HepG2 (cell line): ENCODE measurements around the gene MTMR4. TPM values are rescaled to one million over a fixed set of nuclear protein-coding genes. Genes with fewer than 3 reads are reported as not detected.

Experiments
- ATAC-seq: fragments of 200-7000 bp; cut with Tn5 transposase; 3 replicates; pipeline ENCODE4 v1.9.1; 2020; ENCODE audit warnings: mild to moderate bottlenecking, moderate library complexity
- BruUV-seq: library from RNA; stranded (reverse); fragments of 400-500 nt; replicated peaks from 2 replicates; lab custom pipeline; 2021; lab: Mats Ljungman, UMichigan
- CTCF ChIA-PET: fragments of 300-600 bp; formaldehyde crosslinking; extraction: SDS; loops from one replicate; lab custom pipeline; 2021; ENCODE audit warnings: low total read pairs, inconsistent platforms, low intra/inter-chr PET ratio; lab: Yijun Ruan, JAX
- POLR2A ChIA-PET: fragments of 350-600 bp; sonication (Branson Sonifier 250); formaldehyde crosslinking; loops from one replicate; lab custom pipeline; 2020; ENCODE audit warnings: antibody characterized with exemption, inconsistent platforms; lab: Yijun Ruan, JAX
- DNase-seq: peaks from one replicate; pipeline ENCODE4 v3.0.0-alpha.2; 2015; ENCODE audit warnings: low spot score
- FAIRE-seq: peaks from 3 replicates; lab custom pipeline; 2011; peaks lifted over from hg19 to GRCh38; lab: Jason Lieb, UNC
- H2AFZ ChIP-seq: one replicate; pipeline ENCODE4 v1.6.1; 2011; ENCODE audit warnings: low read length, inconsistent platforms
- H3K27ac ChIP-seq: fragments of 300-600 bp; 3 replicates; pipeline ENCODE4 v1.8.0; 2011; ENCODE audit warnings: mixed run types, mild to moderate bottlenecking, mixed read lengths, low read length, inconsistent platforms; ENCODE audit not compliant: insufficient read depth; ENCODE audit errors: extremely low read length
- H3K27me3 ChIP-seq, 2 experiments: fragments of 200-600 bp in 1 of 2; 2 replicates in 1 of 2; 3 replicates in 1 of 2; pipeline versions ENCODE4 v1.6.0 to v1.8.0; 2011; ENCODE audit warnings: low read length in 2 of 2, mild to moderate bottlenecking in 2 of 2, moderate library complexity in 2 of 2, inconsistent platforms in 1 of 2; ENCODE audit not compliant: insufficient read depth in 2 of 2, control insufficient read depth in 1 of 2
- H3K36me3 ChIP-seq, 2 experiments: fragments of 200-600 bp in 1 of 2; replicated peaks in 1 of 2; 2 replicates in 1 of 2; 3 replicates in 1 of 2; pipeline versions ENCODE4 v1.5.1 to v1.8.0; 2011; ENCODE audit warnings: low read length in 2 of 2, inconsistent platforms in 1 of 2; ENCODE audit not compliant: insufficient read depth in 2 of 2, control insufficient read depth in 1 of 2
- H3K4me1 ChIP-seq: 2 replicates; pipeline ENCODE4 v1.5.1; 2012; ENCODE audit warnings: low read length, inconsistent platforms; ENCODE audit not compliant: insufficient read depth
- H3K4me2 ChIP-seq: 2 replicates; pipeline ENCODE4 v1.6.0; 2011; ENCODE audit warnings: low read depth, low read length, inconsistent platforms
- H3K4me3 ChIP-seq, 3 experiments: fragments of 200-600 bp in 1 of 3; sonication (generic), shearing (Covaris generic) in 1 of 3; replicated peaks in 1 of 3; 2 replicates each; pipeline ENCODE4 v1.5.1; 2011 to 2016; ENCODE audit warnings: low read length in 3 of 3, inconsistent platforms in 2 of 3, low read depth in 2 of 3, mild to moderate bottlenecking in 2 of 3, control low read depth in 1 of 3, mixed read lengths in 1 of 3; ENCODE audit not compliant: insufficient read depth in 1 of 3
- H3K79me2 ChIP-seq: one replicate; pipeline ENCODE4 v1.6.1; 2011; ENCODE audit warnings: low read length, inconsistent platforms; ENCODE audit not compliant: insufficient read depth
- H3K9ac ChIP-seq: 2 replicates; pipeline ENCODE4 v1.6.0; 2011; ENCODE audit warnings: mild to moderate bottlenecking, low read depth, low read length, inconsistent platforms; ENCODE audit not compliant: insufficient read depth
- H3K9me3 ChIP-seq: 2 replicates; pipeline ENCODE4 v1.5.1; 2012; ENCODE audit warnings: mild to moderate bottlenecking, low read length
- H4K20me1 ChIP-seq: 2 replicates; pipeline ENCODE4 v1.6.0; 2011; ENCODE audit warnings: inconsistent platforms, mild to moderate bottlenecking, low read length, moderate library complexity; ENCODE audit not compliant: insufficient read depth
- CEBPG ChIP-seq: IDR thresholded peaks from 2 replicates; pipeline ENCODE4 v1.6.1; 2016
- E2F5 ChIP-seq: sonication (generic); formaldehyde crosslinking; conservative IDR thresholded peaks from 2 replicates; pipeline ENCODE4 v1.4.0; 2020; ENCODE audit warnings: missing genetic modification reagents
- EP300 ChIP-seq, 3 experiments: sonication (generic) in 1 of 3; formaldehyde crosslinking in 1 of 3; IDR thresholded peaks; 2 replicates each; pipeline versions ENCODE4 v1.5.1 to v1.6.1; 2011 to 2020; ENCODE audit warnings: low read depth in 2 of 3, low read length in 2 of 3, borderline replicate concordance in 1 of 3, improper control_type of control experiment in 1 of 3, mild to moderate bottlenecking in 1 of 3, missing genetic modification reagents in 1 of 3, moderate library complexity in 1 of 3
- HIC2 ChIP-seq: sonication (generic); formaldehyde crosslinking; IDR thresholded peaks from 2 replicates; pipeline ENCODE4 v1.9.0; 2022; ENCODE audit warnings: low read depth, missing genetic modification reagents
- MXD1 ChIP-seq: sonication (generic); formaldehyde crosslinking; IDR thresholded peaks from 2 replicates; pipeline ENCODE4 v1.4.0; 2020; ENCODE audit warnings: mild to moderate bottlenecking, missing genetic modification reagents
- PCBP2 ChIP-seq: fragments of 200-400 bp; formaldehyde crosslinking; optimal IDR thresholded peaks from 2 replicates; pipeline ENCODE3; 2018; ENCODE audit warnings: low read length, low read depth; ENCODE audit not compliant: poor library complexity, severe bottlenecking
- POLR2AphosphoS5 ChIP-seq: IDR thresholded peaks from 2 replicates; pipeline ENCODE4 v1.6.1; 2012; ENCODE audit warnings: low read depth, low read length
- U2AF2 ChIP-seq: fragments of 200-400 bp; formaldehyde crosslinking; IDR thresholded peaks from 2 replicates; pipeline ENCODE4 v1.6.1; 2017; ENCODE audit warnings: low read depth, mild to moderate bottlenecking, low read length
- ZBTB33 ChIP-seq: sonication (generic); formaldehyde crosslinking; IDR thresholded peaks from 2 replicates; pipeline ENCODE4 v1.4.0; 2020; ENCODE audit warnings: missing genetic modification reagents
- ZMYM4 ChIP-seq: sonication (generic); formaldehyde crosslinking; IDR thresholded peaks from 2 replicates; pipeline ENCODE4 v1.8.1; 2023; ENCODE audit warnings: mild to moderate bottlenecking, missing genetic modification reagents
- ZNF883 ChIP-seq: sonication (generic); formaldehyde crosslinking; IDR thresholded peaks from 2 replicates; pipeline ENCODE4 v1.5.1; 2020; ENCODE audit warnings: mild to moderate bottlenecking, missing genetic modification reagents; ENCODE audit errors: not compliant biosample characterization
- WGBS: methylation state at CpG from one replicate; pipeline ENCODE4 v1.1.6; 2017; ENCODE audit warnings: low lambda C conversion rate; 5-methylcytosine and 5-hydroxymethylcytosine counted together
- in situ Hi-C: cut with HindIII; loops from 2 replicates; pipeline ENCODE4 v1.10.0; 2017; ENCODE audit warnings: low pct_unique_long_range_greater_than_20kb; ENCODE audit not compliant: extremely low pct_ligation_motif_present
- intact Hi-C: fragments of 100-400 bp; cut with micrococcal nuclease; formaldehyde crosslinking; loops from one replicate; pipeline ENCODE4 v1.10.0; 2022; ENCODE audit not compliant: unreplicated experiment
- polyA plus RNA-seq, 8 experiments: library from polyadenylated mRNA; depleted of rRNA in 3 of 8; stranded (reverse) in 7 of 8; unstranded in 1 of 8; fragments of >200 nt; fragmentation: Illumina TruSeq in 4 of 8; extraction: Trizol in 4 of 8; gene quantifications; 2 replicates each; pipeline versions ENCODE4 v1.2.1 to v1.2.3, GENCODE V29; 2011 to 2016; ENCODE audit warnings: low read depth in 4 of 8, missing spikeins in 1 of 8, mixed read lengths in 1 of 8; ENCODE audit not compliant: insufficient read depth in 1 of 8
- total RNA-seq, 5 experiments: library from RNA; depleted of rRNA; stranded (reverse); fragments of >200 nt; fragmentation: Illumina TruSeq; extraction: Trizol; gene quantifications; 2 replicates each; pipeline ENCODE4 v1.2.3, GENCODE V29; 2016; ENCODE audit warnings: low read depth in 1 of 5
- TF ChIP-seq, protein P1 (sequence below), 2 experiments: sonication (generic) in 1 of 2; formaldehyde crosslinking in 1 of 2; IDR thresholded peaks; 2 replicates each; pipeline versions ENCODE4 v1.5.1 to v1.6.1; 2011 to 2020; ENCODE audit warnings: borderline replicate concordance in 1 of 2, low read depth in 1 of 2, low read length in 1 of 2, mild to moderate bottlenecking in 1 of 2, missing genetic modification reagents in 1 of 2, moderate library complexity in 1 of 2

The MTMR4 gene
- total and polyA plus RNA-seq, 2 of the 13 experiments (the other 11 are each of a cell fraction or from before 2014, with no cell fraction given), result 62.5 to 65.1 TPM

DNA sequence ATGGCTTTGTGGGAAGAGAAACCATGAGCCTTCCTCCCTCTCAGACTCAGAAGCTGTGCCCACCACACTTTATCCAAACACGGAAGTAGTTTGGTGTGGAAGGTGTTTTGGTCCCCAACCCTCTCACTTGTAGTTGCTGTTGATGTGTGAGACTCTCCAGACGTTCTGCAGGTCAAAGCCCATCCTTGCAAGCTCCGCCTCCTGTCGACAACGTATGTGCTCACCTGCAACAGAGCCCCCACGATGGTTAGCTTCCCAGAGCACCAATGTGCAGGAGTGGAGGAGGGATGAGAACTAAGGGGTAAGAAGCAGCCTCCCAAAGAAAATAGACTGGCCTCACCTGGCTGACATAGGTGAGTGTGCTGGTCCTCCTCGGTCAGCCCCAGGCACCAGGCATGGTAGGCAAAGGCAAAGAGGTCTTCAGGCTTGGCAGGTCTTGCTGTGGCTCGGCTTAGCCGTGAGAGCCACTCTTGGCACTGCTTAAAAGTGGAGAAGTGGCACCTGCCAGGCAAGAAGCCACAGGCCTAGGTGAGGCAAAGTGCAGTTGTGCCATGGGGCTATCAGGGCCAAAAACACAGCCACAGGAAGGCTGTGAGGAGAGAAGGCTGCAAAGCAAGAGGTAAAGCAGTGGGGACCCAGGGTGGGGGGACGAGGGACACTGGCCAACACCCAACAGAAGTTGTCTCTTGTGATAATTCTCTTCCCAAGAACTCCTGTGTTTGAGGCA, 5.9 kb downstream of the MTMR4 start (continued):
- TF ChIP-seq, protein P1, sequence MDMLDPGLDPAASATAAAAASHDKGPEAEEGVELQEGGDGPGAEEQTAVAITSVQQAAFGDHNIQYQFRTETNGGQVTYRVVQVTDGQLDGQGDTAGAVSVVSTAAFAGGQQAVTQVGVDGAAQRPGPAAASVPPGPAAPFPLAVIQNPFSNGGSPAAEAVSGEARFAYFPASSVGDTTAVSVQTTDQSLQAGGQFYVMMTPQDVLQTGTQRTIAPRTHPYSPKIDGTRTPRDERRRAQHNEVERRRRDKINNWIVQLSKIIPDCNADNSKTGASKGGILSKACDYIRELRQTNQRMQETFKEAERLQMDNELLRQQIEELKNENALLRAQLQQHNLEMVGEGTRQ (IDR thresholded peaks at IDR 0.05; ENCODE audit: low read depth, low read length), result no peak
- TF ChIP-seq, protein P1 (CRISPR knock-in tag; IDR thresholded peaks at IDR 0.05; ENCODE audit: borderline replicate concordance), result no peak
- TF ChIP-seq PCBP2 (no peak), MXD1 (CRISPR knock-in tag) (no peak)
- TF ChIP-seq, all 625 proteins: peak for 0

DNA sequence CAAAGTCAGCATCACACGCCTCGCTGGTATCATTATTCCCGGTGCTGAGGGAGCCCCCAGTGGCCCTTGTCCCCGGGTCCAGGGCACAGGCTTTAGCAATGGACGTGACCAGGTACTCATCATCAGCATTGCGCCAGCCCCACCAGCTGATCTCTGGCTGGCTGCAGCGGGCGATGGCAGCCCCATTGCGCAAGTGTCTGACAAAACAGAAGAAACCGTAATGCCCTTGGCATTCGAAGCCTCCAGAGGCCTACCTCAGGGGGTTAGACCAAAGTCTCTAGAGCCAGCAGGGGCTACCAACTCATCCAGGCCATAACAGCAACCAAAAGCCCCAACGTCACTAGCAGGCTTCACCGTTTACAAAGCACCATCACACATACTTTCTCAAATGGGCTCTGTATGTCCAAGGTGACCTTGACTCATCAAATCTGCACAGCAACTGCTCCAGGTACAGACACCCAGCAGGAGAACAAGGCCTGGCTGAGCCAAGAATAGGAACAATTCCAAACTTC, 7.3 kb downstream of the MTMR4 start:
- no TSS peak for BruUV-seq
- 0 out of 2 replicates have a peak overlapping the region, but pooled peaks have one; percentile 0 for H3K4me2 ChIP-seq
- WGBS, result 67% methylated on average over 12 of the region's 13 CpGs
- no peak overlapping the region for H3K9ac ChIP-seq
- H3K4me3 ChIP-seq, result no peak overlapping the region
- CTCF ChIA-PET, result no interaction called here
- in situ Hi-C loops, result loop anchor here (10.0 kb wide), 1 partner anchor 62 kb away; no protein-coding TSS in a partner anchor
- H3K4me1 ChIP-seq, result peaks cover 24% of the 10 kb centered on the region
- FAIRE-seq (no peak), DNase-seq (peak; percentile 78), ATAC-seq (no peak; the same call in 2 of the 3 replicates)
- no peaks in the 10 kb centered on the region for H3K79me2 ChIP-seq
- no peaks in the 10 kb centered on the region for H4K20me1 ChIP-seq
- H3K27ac ChIP-seq, result peak overlapping the region; percentile 46
- H3K9me3 ChIP-seq, result no peaks in the 10 kb centered on the region
- no peak overlapping the region for H2AFZ ChIP-seq
- POLR2A ChIA-PET, result interaction anchor here (0.8 to 3.3 kb wide), 4 partner anchors 8 to 124 kb away, joined by 3 to 13 read pairs (median 4); partner anchors contain the start of gene MTMR4
- H3K27me3 ChIP-seq, result no peaks in the 10 kb centered on the region
- H3K36me3 ChIP-seq, result peaks cover 50 to 98% of the 10 kb centered on the region in 2 experiments
- intact Hi-C loops, result no loop called here
- peak; percentile 34; the same call in 1 of the 2 replicates for TF ChIP-seq ZMYM4 (CRISPR knock-in tag)
- peak; percentile 26 for TF ChIP-seq ZNF883 (CRISPR knock-in tag)
- peak in 1 of 2 experiments; percentile 39; a peak in 1 of 4 replicates for TF ChIP-seq EP300 (IDR thresholded peaks at IDR 0.05; ENCODE audit: low read depth in 2 of 2, low read length in 2 of 2)
- 0 out of 2 replicates have a peak, but pooled peaks have one; percentile 14 for TF ChIP-seq EP300 (CRISPR knock-in tag; IDR thresholded peaks at IDR 0.05; ENCODE audit: borderline replicate concordance)
- no peak for TF ChIP-seq POLR2AphosphoS5
- peak; percentile 60; the same call in 1 of the 2 replicates for TF ChIP-seq CEBPG
- peak; percentile 64; the same call in 1 of the 2 replicates for TF ChIP-seq HIC2
- no peak for TF ChIP-seq U2AF2
- no peak for TF ChIP-seq E2F5 (CRISPR knock-in tag)
- peak; percentile 97 for TF ChIP-seq ZBTB33 (CRISPR knock-in tag)
